ENCODE data around the gene SBNO2.
A peak's percentile ranks its signal among the peaks of the same experiment; 100 is the strongest.

SBNO2 gene

DNA sequence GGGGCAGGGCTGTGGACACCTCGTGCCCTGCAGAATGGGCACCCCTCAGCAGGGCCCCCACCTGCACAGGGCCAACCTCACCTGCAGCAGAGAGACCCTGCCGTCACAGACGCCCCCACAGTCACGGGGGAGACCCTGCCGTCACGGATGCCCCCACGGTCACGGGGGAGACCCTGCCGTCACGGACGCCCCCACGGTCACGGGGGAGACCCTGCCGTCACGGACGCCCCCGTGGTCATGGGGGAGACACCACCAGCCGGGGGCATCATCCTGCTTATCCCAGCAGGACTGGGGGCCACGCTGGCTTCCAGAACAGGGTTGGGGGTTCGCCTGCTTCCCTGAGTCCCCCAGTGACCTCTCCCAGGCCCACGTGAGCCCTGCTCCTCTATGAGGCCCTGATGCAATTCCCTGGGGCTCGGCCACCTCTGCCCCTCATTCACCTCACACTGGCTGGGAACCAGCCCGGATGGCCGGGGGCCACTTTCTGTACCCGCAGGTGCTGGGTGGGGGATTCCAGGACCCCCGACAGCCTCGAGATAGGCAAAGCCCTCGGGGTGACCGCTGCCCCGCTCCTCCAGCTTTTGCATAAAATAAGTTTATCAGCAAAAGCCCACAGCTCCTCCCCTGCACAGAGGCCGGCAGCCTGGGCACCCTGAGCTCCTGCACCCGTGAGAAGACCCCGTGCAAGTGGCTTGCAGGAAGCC is 23.6 kb downstream of the SBNO2 start:
- H3K27ac ChIP-seq, result peak overlapping the region in 1 of 2 donors; percentile 12
- no peak for DNase-seq (ENCODE audit: low spot score)

GRCh38 chr19:1149259-1150045 is 24.6 kb downstream of the SBNO2 start:
- peak overlapping the region in 1 of 2 donors; percentile 12 for H3K27ac ChIP-seq

More for the DNA sequence above, 23.6 kb downstream of the SBNO2 start:
- TF ChIP-seq, protein P1, sequence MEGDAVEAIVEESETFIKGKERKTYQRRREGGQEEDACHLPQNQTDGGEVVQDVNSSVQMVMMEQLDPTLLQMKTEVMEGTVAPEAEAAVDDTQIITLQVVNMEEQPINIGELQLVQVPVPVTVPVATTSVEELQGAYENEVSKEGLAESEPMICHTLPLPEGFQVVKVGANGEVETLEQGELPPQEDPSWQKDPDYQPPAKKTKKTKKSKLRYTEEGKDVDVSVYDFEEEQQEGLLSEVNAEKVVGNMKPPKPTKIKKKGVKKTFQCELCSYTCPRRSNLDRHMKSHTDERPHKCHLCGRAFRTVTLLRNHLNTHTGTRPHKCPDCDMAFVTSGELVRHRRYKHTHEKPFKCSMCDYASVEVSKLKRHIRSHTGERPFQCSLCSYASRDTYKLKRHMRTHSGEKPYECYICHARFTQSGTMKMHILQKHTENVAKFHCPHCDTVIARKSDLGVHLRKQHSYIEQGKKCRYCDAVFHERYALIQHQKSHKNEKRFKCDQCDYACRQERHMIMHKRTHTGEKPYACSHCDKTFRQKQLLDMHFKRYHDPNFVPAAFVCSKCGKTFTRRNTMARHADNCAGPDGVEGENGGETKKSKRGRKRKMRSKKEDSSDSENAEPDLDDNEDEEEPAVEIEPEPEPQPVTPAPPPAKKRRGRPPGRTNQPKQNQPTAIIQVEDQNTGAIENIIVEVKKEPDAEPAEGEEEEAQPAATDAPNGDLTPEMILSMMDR (IDR thresholded peaks at IDR 0.05), result no peak
- H3K4me3 ChIP-seq, result no peak overlapping the region

GRCh38 chr19:1147934-1148549 is 26.0 kb downstream of the SBNO2 start:
- TF ChIP-seq, protein P1 (IDR thresholded peaks at IDR 0.05), result no peak
- DNase-seq (ENCODE audit: low spot score), result no peak
- Histone ChIP-seq H3K4me3 (no peak overlapping the region), H3K27ac (no peak overlapping the region)

More at GRCh38 chr19:1149259-1150045, 24.6 kb downstream of the SBNO2 start:
- TF ChIP-seq, protein P1 (IDR thresholded peaks at IDR 0.05), result no peak
- H3K4me3 ChIP-seq, result no peak overlapping the region
- no peak for DNase-seq (ENCODE audit: low spot score)

DNA sequence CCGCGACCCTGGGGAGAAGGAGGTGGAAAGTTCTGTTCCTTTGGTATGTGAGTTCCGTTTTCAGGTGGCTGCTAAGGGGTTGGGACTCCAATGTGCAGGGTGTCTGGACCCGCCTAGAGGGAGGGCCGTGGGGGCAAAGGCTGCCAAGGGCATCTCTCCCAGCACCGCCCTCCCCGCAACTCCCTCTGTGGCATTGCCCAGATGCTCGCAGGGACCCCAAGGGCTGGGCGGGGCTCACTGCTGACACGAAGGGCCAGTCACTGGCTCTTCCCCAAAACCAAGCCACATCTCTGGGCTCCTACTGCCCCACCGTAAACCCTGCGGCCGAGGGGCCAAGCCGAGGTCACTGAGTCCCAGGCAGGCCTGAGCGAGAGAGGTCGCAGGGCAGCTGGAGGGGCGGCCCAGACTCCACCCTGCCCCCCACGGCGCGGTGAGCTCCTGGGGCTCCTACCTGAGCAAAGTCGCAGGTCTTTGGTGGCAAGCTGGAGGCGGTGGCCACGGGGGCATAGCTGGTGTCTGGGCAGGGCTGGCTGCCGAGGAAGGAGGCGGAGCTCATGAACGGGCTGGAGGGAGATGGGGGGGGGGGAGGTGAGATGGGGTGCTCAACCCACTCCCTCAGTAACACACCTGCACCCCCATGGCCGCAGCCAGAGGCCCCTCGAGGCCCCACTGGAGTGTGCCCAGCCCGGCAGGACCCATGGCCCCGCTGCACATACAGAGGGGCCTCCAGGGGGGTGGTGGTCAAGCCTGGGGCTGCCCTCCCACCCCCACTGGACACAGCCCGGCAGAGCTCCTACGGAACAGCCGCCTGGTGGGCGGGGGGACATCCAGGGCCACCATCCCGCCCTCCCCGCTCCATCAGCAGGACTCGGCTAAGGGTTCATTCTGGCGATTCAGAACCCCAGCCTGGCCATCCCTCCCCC is 26.9 kb downstream of the SBNO2 start:
- DNase-seq (ENCODE audit: low spot score), result no peak
- Histone ChIP-seq H3K27ac (no peak overlapping the region), H3K4me3 (no peak overlapping the region)
- TF ChIP-seq, protein P1 (IDR thresholded peaks at IDR 0.05), result no peak

DNA sequence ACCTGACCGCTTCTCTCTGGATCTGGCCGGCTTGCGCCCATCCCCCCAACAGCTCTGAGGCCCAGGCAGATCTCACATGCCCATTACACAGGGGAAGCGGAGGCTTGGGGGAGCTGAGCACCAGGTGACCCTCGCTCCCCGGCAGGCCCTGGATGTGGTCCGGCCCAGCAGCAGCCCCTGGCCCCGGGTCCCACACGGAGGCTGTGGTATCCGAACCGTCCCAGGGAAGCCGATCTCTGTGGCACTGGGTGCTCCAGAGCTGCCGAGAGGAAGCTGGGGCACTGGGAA is 27.7 kb downstream of the SBNO2 start:
- no peak for DNase-seq (ENCODE audit: low spot score)
- Histone ChIP-seq H3K27ac (no peak overlapping the region), H3K4me3 (no peak overlapping the region)
- TF ChIP-seq, protein P1 (IDR thresholded peaks at IDR 0.05), result no peak

- TF ChIP-seq, protein P1 (IDR thresholded peaks at IDR 0.05), result no peak
- Histone ChIP-seq H3K4me3 (no peak overlapping the region), H3K27ac (no peak overlapping the region)
- DNase-seq (ENCODE audit: low spot score), result no peak
These were observed 28.2 kb downstream of the SBNO2 start for GRCh38 chr19:1145635-1146411.
